ENCODE data around the gene POMT1. TPM values are rescaled to one million over a fixed set of nuclear protein-coding genes. Genes with fewer than 3 reads are reported as not detected.
"Not testable (repeated sequence)": the region's sequence is repeated elsewhere in the genome, so short reads cannot be mapped to it uniquely, and the experiment has no call there.

Gene POMT1
- total RNA-seq: 42.8 and 46.3 TPM in 2 replicates
- long read RNA-seq, transcript POMT1-201 (19 exons, 2,912 nt): major isoform, 12 of 35 reads
- long read RNA-seq, transcript POMT1-204 (20 exons, 3,038 nt): minor isoform, 7 of 35 reads
- long read RNA-seq, partial matches to known transcripts: 5 of 35 reads
- long read RNA-seq, other reads (novel, unspliced or antisense): 10 of 35 reads

GRCh38 chr9:131502781-131503625, at the start of gene POMT1:
Gene POMT1, plus strand, starts transcription at chr9:131502918. Its CDS starts 1,301 bp downstream, at chr9:131504219.
- peaks cover 12% of the 10 kb centered on the region for H3K27me3 Mint-ChIP-seq (ENCODE audit: low read depth)
- DNase-seq (ENCODE audit: low read depth, low spot score): peak; percentile 85
- H3K4me1 Mint-ChIP-seq: peaks cover 32% of the 10 kb centered on the region
- peak within 1 kb of the TSS; percentile 38 for H3K27ac Mint-ChIP-seq (ENCODE audit: unreplicated experiment)
- TF ChIP-seq CTCF (conservative IDR thresholded peaks at IDR 0.05): no peak
- H3K36me3 Mint-ChIP-seq (ENCODE audit: low read depth): peaks cover 22% of the 10 kb centered on the region
- H3K9me3 Mint-ChIP-seq: no peaks in the 10 kb centered on the region
- H3K4me3 Mint-ChIP-seq: peak within 1 kb of the TSS; percentile 93

- H3K27ac Mint-ChIP-seq (ENCODE audit: unreplicated experiment): no peak overlapping the region
- peaks cover 46% of the 10 kb centered on the region for H3K36me3 Mint-ChIP-seq (ENCODE audit: low read depth)
- no peak overlapping the region for H3K4me3 Mint-ChIP-seq
- no peak for DNase-seq (ENCODE audit: low read depth, low spot score)
- no peak for TF ChIP-seq CTCF (conservative IDR thresholded peaks at IDR 0.05)
- no peaks in the 10 kb centered on the region for H3K9me3 Mint-ChIP-seq
- H3K4me1 Mint-ChIP-seq: no peaks in the 10 kb centered on the region
- no peaks in the 10 kb centered on the region for H3K27me3 Mint-ChIP-seq (ENCODE audit: low read depth)
Measured at GRCh38 chr9:131454028-131454427, 48.7 kb upstream of the POMT1 start.

- H3K9me3 Mint-ChIP-seq; H3K27ac Mint-ChIP-seq (ENCODE audit: unreplicated experiment); H3K4me3 Mint-ChIP-seq; H3K4me1 Mint-ChIP-seq; DNase-seq (ENCODE audit: low read depth, low spot score); H3K27me3 Mint-ChIP-seq (ENCODE audit: low read depth): not testable (repeated sequence)
- H3K36me3 Mint-ChIP-seq (ENCODE audit: low read depth): peaks cover 43% of the 10 kb centered on the region
Measured at GRCh38 chr9:131455655-131456054, 47.1 kb upstream of the POMT1 start.

- H3K27ac Mint-ChIP-seq (ENCODE audit: unreplicated experiment): no peak overlapping the region
- H3K36me3 Mint-ChIP-seq (ENCODE audit: low read depth): peaks cover 40% of the 10 kb centered on the region
- H3K4me3 Mint-ChIP-seq: no peak overlapping the region
- no peaks in the 10 kb centered on the region for H3K4me1 Mint-ChIP-seq
- DNase-seq (ENCODE audit: low read depth, low spot score): no peak
- H3K27me3 Mint-ChIP-seq (ENCODE audit: low read depth): no peaks in the 10 kb centered on the region
- H3K9me3 Mint-ChIP-seq: no peaks in the 10 kb centered on the region
- no peak for TF ChIP-seq CTCF (conservative IDR thresholded peaks at IDR 0.05)
Measured at GRCh38 chr9:131457746-131458145, 45.0 kb upstream of the POMT1 start.

GRCh38 chr9:131459056-131459455, 43.7 kb upstream of the POMT1 start:
- H3K27ac Mint-ChIP-seq (ENCODE audit: unreplicated experiment): peak overlapping the region; percentile 97
- H3K36me3 Mint-ChIP-seq (ENCODE audit: low read depth): peaks cover 34% of the 10 kb centered on the region
- H3K9me3 Mint-ChIP-seq: no peaks in the 10 kb centered on the region
- H3K4me3 Mint-ChIP-seq: peak overlapping the region; percentile 36
- H3K27me3 Mint-ChIP-seq (ENCODE audit: low read depth): no peaks in the 10 kb centered on the region
- TF ChIP-seq CTCF (conservative IDR thresholded peaks at IDR 0.05): no peak
- DNase-seq (ENCODE audit: low read depth, low spot score): no peak
- H3K4me1 Mint-ChIP-seq: no peaks in the 10 kb centered on the region

GRCh38 chr9:131461166-131461565, 41.6 kb upstream of the POMT1 start:
- Mint-ChIP-seq H3K4me1 (no peaks in the 10 kb centered on the region), H3K27me3 (ENCODE audit: low read depth) (no peaks in the 10 kb centered on the region), H3K36me3 (ENCODE audit: low read depth) (peaks cover 36% of the 10 kb centered on the region), H3K27ac (ENCODE audit: unreplicated experiment) (no peak overlapping the region), H3K4me3 (peak overlapping the region; percentile 41), H3K9me3 (no peaks in the 10 kb centered on the region)
- DNase-seq (ENCODE audit: low read depth, low spot score): no peak
- TF ChIP-seq CTCF (conservative IDR thresholded peaks at IDR 0.05): no peak

Data from neural crest cell (in vitro differentiated cells).